ENCODE data around the gene C16orf78.

DNA sequence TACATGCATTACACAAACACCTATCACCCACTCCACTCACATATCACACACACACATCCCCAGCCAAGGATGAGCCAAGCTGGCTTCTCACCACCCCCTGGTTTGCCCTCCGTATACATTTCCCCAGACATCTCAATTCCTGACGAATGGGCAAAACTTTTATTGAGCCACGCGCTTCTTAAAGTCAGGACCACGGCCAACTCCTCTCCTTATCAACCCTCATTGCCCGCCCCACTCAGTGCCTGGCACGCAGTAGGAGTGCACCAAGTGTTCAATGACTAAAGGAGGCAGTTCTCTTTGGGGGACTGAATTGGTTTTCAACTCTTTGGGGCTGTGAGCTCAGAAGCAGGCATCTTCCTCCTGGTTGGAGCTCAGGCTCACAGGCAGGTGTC is 22.5 kb upstream of the C16orf78 start:
- no peak for TF ChIP-seq CTCF (conservative IDR thresholded peaks at IDR 0.05)
- no peak for TF ChIP-seq EZH2 (IDR thresholded peaks at IDR 0.05; ENCODE audit: low read depth)

Data from PC-9 (cell line).